Breast epithelium (tissue), 4 donors: Measurements from ENCODE around the gene RPUSD3. TPM values are rescaled to one million over a fixed set of nuclear protein-coding genes. Genes with fewer than 3 reads are reported as not detected.

Source experiments
- DNase-seq, 2 donors: peaks; one replicate each; pipeline ENCODE4 v3.0.0-alpha.2; 2019; ENCODE audit warnings: low spot score in 2 of 2
- H3K27ac ChIP-seq, 2 donors: fragments of 200-600 bp; sonication (generic) in 1 of 2; one replicate each; pipeline ENCODE4 v1.5.1; 2016 to 2019; ENCODE audit warnings: mild to moderate bottlenecking in 1 of 2
- H3K27me3 ChIP-seq, 2 donors: fragments of 200-600 bp; sonication (generic) in 1 of 2; one replicate each; pipeline versions ENCODE4 v1.5.1 to v1.6.0; 2017 to 2019; ENCODE audit warnings: control low read depth in 1 of 2, mild to moderate bottlenecking in 1 of 2
- H3K36me3 ChIP-seq: fragments of 200-600 bp; one replicate; pipeline ENCODE4 v1.5.1; 2019
- H3K4me1 ChIP-seq, 2 donors: fragments of 200-600 bp; sonication (generic); one replicate each; pipeline ENCODE4 v1.5.1; 2016 to 2019; ENCODE audit warnings: control low read depth in 1 of 2
- H3K4me3 ChIP-seq, 3 donors: fragments of 200-600 bp; sonication (generic); 1 replicate in 2 of 3; 2 replicates in 1 of 3; pipeline ENCODE4 v1.5.1; 2016 to 2019; ENCODE audit warnings: mild to moderate bottlenecking in 3 of 3, moderate library complexity in 2 of 3
- H3K9me3 ChIP-seq, 2 donors: fragments of 200-600 bp; sonication (generic) in 1 of 2; one replicate each; pipeline ENCODE4 v1.5.1; 2016 to 2019; ENCODE audit warnings: control low read depth in 1 of 2
- POLR2A ChIP-seq: fragments of 450-650 bp; IDR thresholded peaks from one replicate; pipeline ENCODE4 v1.6.1; 2016; ENCODE audit warnings: antibody characterized with exemption, mild to moderate bottlenecking, moderate library complexity
- POLR2AphosphoS5 ChIP-seq, 3 donors: sonication (generic); formaldehyde crosslinking; IDR thresholded peaks; one replicate each; pipeline ENCODE4 v1.6.1; 2017; ENCODE audit warnings: antibody characterized with exemption in 3 of 3
- intact Hi-C: fragments of 100-400 bp; cut with DNase I; formaldehyde crosslinking; loops from one replicate; pipeline ENCODE4 v1.15.1; 2023; ENCODE audit warnings: low total_unique reads
- total RNA-seq, 3 donors: library from RNA; depleted of rRNA; stranded (reverse); fragments of >200 nt; gene quantifications; one replicate each; pipeline ENCODE4 v1.1.0, GENCODE V29; 2016
- TF ChIP-seq, protein P1 (sequence below), 3 donors: fragments of 450-650 bp; IDR thresholded peaks; one replicate each; pipeline ENCODE4 v1.5.1; 2016 to 2017; ENCODE audit warnings: antibody characterized with exemption in 3 of 3, mild to moderate bottlenecking in 3 of 3, moderate library complexity in 3 of 3

The RPUSD3 gene
- total RNA-seq, 3 donors from 2014 or later = 33.4 to 41.3 (median 38.3) TPM

DNA sequence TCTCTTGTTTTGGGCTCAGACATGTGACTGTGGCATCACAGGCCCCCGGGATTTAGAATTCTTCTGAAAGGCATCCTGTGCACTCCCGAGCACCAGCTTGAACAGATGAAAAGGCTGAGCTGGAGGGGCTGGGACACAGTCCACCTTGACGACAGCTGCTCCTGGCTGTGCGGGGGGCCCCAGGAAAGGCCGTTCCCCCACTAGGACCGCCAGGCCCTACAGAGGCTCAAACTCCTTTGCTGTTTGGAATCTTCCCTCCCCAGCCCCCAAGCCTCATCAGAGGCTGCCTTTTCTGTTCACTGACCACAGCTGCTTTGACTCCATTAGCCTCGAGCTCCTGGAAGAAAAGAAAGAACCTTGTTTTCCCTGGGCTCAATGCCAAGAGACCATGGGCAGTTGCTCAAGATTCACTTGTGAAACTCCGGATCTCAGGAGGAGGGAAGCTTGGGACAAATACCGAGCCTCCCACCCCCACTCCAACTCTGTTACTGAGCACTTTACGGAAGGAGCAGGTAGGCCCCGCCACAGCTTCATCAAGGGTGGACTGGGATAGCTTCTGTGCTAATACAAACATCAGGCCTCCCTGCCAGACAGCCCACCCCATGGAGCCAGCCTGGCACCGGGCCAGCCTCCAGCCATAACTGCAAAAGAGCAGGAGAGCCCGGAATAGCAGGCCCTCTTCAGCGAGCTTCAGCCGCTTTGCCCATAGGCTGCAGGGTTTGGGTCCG, 20.6 kb upstream of the RPUSD3 start:
- Histone ChIP-seq H3K36me3 (no peaks in the 10 kb centered on the region), H3K9me3 (no peaks in the 10 kb centered on the region), H3K27me3 (no peaks in the 10 kb centered on the region), H3K4me1 (peaks cover 5 to 13% of the 10 kb centered on the region in 2 donors), H3K27ac (peak overlapping the region; percentile 93 to 97), H3K4me3 (peak overlapping the region in 2 of 3 donors; percentile 11 to 51)
- intact Hi-C loops = no loop called here
- TF ChIP-seq, protein P1, sequence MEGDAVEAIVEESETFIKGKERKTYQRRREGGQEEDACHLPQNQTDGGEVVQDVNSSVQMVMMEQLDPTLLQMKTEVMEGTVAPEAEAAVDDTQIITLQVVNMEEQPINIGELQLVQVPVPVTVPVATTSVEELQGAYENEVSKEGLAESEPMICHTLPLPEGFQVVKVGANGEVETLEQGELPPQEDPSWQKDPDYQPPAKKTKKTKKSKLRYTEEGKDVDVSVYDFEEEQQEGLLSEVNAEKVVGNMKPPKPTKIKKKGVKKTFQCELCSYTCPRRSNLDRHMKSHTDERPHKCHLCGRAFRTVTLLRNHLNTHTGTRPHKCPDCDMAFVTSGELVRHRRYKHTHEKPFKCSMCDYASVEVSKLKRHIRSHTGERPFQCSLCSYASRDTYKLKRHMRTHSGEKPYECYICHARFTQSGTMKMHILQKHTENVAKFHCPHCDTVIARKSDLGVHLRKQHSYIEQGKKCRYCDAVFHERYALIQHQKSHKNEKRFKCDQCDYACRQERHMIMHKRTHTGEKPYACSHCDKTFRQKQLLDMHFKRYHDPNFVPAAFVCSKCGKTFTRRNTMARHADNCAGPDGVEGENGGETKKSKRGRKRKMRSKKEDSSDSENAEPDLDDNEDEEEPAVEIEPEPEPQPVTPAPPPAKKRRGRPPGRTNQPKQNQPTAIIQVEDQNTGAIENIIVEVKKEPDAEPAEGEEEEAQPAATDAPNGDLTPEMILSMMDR (IDR thresholded peaks at IDR 0.05) = no peak
- TF ChIP-seq POLR2AphosphoS5 (IDR thresholded peaks at IDR 0.05) = peak in 2 of 3 donors; percentile 41 to 75
- DNase-seq = peak; percentile 72 to 92

DNA sequence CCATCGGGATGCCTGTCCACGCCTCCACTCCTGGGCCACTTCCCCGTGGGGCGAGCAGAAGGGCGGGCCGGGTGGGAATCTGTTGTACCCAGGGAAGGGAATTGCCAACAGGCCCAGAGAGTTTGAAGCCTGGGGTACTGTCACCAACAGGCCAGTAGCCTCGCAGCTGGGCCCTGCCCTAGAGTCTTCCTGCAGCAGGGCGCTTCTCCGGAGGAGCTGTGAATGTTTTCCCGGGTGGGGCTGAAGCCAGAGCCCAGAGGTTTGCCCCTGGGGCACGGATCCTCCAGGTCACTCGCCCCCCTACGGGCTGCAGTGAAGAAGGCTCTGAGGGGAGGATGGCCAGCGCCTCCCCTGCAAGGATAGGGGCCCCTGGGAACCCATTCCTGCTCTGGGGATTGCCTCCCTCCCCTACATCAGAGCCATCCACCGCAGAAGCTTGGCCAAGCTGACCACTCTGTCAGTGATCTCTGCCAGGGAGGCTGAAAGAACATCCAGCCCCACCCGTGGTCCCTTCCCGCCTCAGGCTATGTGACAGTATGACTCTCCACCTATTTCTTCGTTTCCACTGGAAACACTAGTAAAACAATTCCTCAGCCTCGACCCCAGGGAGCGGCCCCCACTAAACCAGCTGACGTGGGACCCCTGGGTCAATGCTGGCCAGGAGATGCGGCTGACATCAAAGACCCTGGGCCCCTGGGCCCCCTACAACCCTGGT, 19.4 kb upstream of the RPUSD3 start:
- no peaks in the 10 kb centered on the region for H3K9me3 ChIP-seq
- H3K27me3 ChIP-seq = no peaks in the 10 kb centered on the region
- TF ChIP-seq, protein P1 (IDR thresholded peaks at IDR 0.05) = no peak
- H3K4me3 ChIP-seq = peak overlapping the region; percentile 35 to 60 (median 35)
- H3K27ac ChIP-seq = peak overlapping the region; percentile 93 to 97
- no peaks in the 10 kb centered on the region for H3K36me3 ChIP-seq
- peak in 1 of 2 donors; percentile 29 for DNase-seq
- intact Hi-C loops = no loop called here
- H3K4me1 ChIP-seq = peaks cover 5 to 13% of the 10 kb centered on the region in 2 donors

DNA sequence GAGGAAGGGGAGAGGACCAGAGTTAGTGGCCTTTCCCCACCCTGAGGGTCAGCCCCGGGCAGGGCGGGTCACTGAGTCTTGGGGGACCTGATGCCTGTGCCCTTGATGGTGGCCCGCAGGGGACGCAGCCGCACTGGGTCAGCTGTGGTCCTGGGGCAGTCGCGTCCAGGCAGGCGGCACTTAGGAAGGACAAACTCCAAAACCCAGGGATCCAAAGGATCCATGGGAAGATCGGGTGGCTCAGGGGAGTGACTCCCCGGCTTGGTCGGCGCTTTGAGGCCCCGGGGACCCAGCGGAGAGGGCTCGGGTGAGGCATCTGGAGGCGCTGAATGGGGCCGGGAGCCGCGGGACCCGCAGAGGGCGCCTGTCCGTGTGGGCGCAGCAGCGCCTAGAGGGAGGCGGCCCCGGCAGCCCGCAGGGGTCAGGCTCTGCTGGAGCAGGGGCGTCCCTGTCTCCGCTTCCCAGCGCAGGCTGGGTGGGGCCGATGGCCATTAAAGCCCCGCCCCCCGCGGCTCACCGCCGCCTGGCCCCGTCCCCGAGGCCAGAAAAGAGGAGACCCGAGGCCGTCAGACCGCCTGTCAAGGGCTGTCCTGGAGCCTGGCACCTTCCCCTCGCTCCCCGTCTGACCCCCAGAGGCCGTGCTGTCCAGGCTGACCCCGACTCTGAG, 18.7 kb upstream of the RPUSD3 start:
- H3K36me3 ChIP-seq = no peaks in the 10 kb centered on the region
- no peak for DNase-seq
- TF ChIP-seq, protein P1 (IDR thresholded peaks at IDR 0.05) = no peak
- TF ChIP-seq POLR2AphosphoS5 (IDR thresholded peaks at IDR 0.05) = no peak
- TF ChIP-seq POLR2A = no peak
- H3K27ac ChIP-seq = peak overlapping the region; percentile 93 to 97
- intact Hi-C loops = no loop called here
- H3K4me1 ChIP-seq = peaks cover 5 to 13% of the 10 kb centered on the region in 2 donors
- peak overlapping the region; percentile 35 to 60 (median 35) for H3K4me3 ChIP-seq
- no peaks in the 10 kb centered on the region for H3K27me3 ChIP-seq
- no peaks in the 10 kb centered on the region for H3K9me3 ChIP-seq

DNA sequence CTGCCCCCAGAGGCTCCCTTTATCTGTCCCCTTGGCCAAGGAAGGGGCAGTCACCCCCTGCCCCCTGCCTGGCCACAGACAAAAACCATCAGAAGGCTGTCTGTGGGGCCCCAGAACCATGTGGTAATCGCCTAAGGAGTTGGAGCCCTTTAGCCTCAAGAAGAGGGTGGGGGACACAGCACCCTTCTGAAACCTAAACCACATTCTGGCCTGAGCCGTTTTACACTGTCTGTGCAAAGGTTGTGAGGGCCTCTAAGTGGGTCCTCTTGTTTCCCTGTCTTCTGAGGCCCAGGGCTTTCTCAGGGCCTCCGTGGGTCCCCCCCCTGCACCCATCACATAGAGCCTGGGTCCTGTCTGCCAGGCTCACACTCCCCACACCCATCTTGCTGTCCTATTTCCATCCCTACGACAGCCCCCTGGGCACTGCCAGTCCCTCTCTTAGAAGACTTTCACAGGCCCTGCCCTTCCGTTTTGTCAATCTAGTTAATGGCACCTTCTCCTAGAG, 17.9 kb upstream of the RPUSD3 start:
- no peaks in the 10 kb centered on the region for H3K27me3 ChIP-seq
- peak overlapping the region in 1 of 2 donors; percentile 93 for H3K27ac ChIP-seq
- no peak for DNase-seq
- H3K4me3 ChIP-seq = no peak overlapping the region
- intact Hi-C loops = no loop called here
- H3K9me3 ChIP-seq = no peaks in the 10 kb centered on the region
- H3K36me3 ChIP-seq = no peaks in the 10 kb centered on the region
- TF ChIP-seq POLR2A (no peak), POLR2AphosphoS5 (IDR thresholded peaks at IDR 0.05) (no peak)
- TF ChIP-seq, protein P1 (IDR thresholded peaks at IDR 0.05) = no peak
- H3K4me1 ChIP-seq = peaks cover 5 to 13% of the 10 kb centered on the region in 2 donors
